Body of pancreas (tissue), 4 donors: Measurements from ENCODE around the gene MREG. TPM values are rescaled to one million over a fixed set of nuclear protein-coding genes. Genes with fewer than 3 reads are reported as not detected.

Experiments used
- ATAC-seq: fragments of 150-250 bp; one replicate; pipeline ENCODE4 v1.9.1; 2016
- DNase-seq, 4 donors: peaks; one replicate each; pipeline ENCODE4 v3.0.0-alpha.2; 2019
- H3K27ac ChIP-seq, 4 donors: fragments of 200-600 bp; sonication (generic); 1 replicate in 3 of 4; 2 replicates in 1 of 4; pipeline versions ENCODE4 v1.5.1 to v1.6.1; 2016 to 2019; ENCODE audit warnings: mild to moderate bottlenecking in 1 of 4, mixed read lengths in 1 of 4, moderate library complexity in 1 of 4
- H3K27me3 ChIP-seq, 2 donors: fragments of 200-600 bp; sonication (generic); one replicate each; pipeline ENCODE4 v1.6.0; 2016; ENCODE audit warnings: mild to moderate bottlenecking in 1 of 2
- H3K36me3 ChIP-seq, 2 donors: fragments of 200-600 bp; sonication (generic); replicated peaks in 1 of 2; 2 replicates each; pipeline ENCODE4 v1.5.1; 2016; ENCODE audit warnings: low read depth in 2 of 2; ENCODE audit not compliant: insufficient read depth in 1 of 2
- H3K4me1 ChIP-seq: fragments of 200-600 bp; sonication (generic); one replicate; pipeline ENCODE4 v1.6.0; 2016
- H3K4me3 ChIP-seq, 2 donors: fragments of 200-600 bp; sonication (generic); 1 replicate in 1 of 2; 2 replicates in 1 of 2; pipeline ENCODE4 v1.5.1; 2016 to 2019
- H3K9me3 ChIP-seq, 3 donors: fragments of 200-600 bp; sonication (generic); 1 replicate in 2 of 3; 2 replicates in 1 of 3; pipeline ENCODE4 v1.5.1; 2016
- CTCF ChIP-seq, 7 experiments: fragments of 450-650 bp in 4 of 7; fragments of 200-600 bp in 3 of 7; sonication (generic) in 3 of 7; IDR thresholded peaks; one replicate each; pipeline ENCODE4 v1.5.1; 2016 to 2019; ENCODE audit warnings: antibody characterized with exemption in 7 of 7
- POLR2A ChIP-seq, 3 donors: fragments of 450-650 bp; IDR thresholded peaks; one replicate each; pipeline ENCODE4 v1.6.1; 2016; ENCODE audit warnings: antibody characterized with exemption in 3 of 3, mild to moderate bottlenecking in 2 of 3
- WGBS, 2 donors: methylation state at CpG; one replicate each; pipeline ENCODE4 v1.1.5; 2017; 5-methylcytosine and 5-hydroxymethylcytosine counted together
- intact Hi-C: fragments of 100-400 bp; cut with DNase I; formaldehyde crosslinking; loops from one replicate; pipeline ENCODE4 v1.15.1; 2023
- total RNA-seq, 2 donors: library from RNA; depleted of rRNA; stranded (reverse); fragments of >200 nt; gene quantifications; one replicate each; pipeline ENCODE4 v1.1.0, GENCODE V29; 2016

Gene MREG
- total RNA-seq, 2 donors from 2014 or later = 3.6 TPM

GRCh38 chr2:216033403-216033802 lies 20.1 kb upstream of the MREG start:
- no peaks in the 10 kb centered on the region for H3K27me3 ChIP-seq
- H3K4me3 ChIP-seq = no peak overlapping the region
- H3K9me3 ChIP-seq = no peaks in the 10 kb centered on the region
- no peaks in the 10 kb centered on the region for H3K36me3 ChIP-seq
- H3K4me1 ChIP-seq = no peaks in the 10 kb centered on the region
- ATAC-seq = no peak
- 94 to 95% methylated on average over 3 of the region's 3 CpGs for WGBS, 2 donors
- TF ChIP-seq CTCF (IDR thresholded peaks at IDR 0.05) (no peak), POLR2A (IDR thresholded peaks at IDR 0.05) (no peak)
- H3K27ac ChIP-seq = no peak overlapping the region
- intact Hi-C loops = no loop called here
- no peak for DNase-seq

DNA sequence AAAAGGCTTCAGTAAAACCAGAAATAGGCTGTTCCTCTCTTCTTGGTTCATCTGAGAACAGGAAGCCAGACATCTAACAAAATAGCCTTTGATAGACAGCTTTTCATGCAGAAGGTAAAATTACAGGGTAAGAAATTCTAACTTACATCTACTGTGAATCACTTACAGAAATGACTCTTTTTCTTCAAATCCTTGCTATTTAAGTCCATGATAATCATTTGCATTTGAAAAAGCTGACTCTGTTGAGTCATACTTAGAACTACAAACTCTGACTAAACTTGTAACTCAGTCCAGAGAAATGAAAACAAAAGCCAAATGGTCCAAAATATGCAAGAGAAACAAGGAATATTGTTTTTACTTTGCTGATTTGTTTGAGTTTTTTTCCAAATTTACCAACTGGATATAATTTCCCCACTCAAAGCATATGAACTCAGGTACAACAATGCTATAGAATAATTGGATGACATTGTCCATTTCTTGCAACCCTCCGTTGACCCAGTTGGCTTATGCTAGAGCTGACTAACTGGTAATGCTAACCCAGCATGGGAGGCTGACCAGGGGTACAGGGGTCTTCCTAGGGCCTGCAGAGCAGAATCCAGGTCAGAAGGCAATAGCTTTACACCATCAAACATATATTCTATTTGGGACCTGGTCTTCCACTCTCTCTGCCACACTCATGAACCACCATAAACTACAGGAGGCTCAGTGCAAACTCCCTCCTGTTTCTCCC lies 18.8 kb upstream of the MREG start:
- Histone ChIP-seq H3K36me3 (no peaks in the 10 kb centered on the region), H3K27me3 (no peaks in the 10 kb centered on the region), H3K9me3 (no peaks in the 10 kb centered on the region), H3K4me3 (no peak overlapping the region), H3K27ac (no peak overlapping the region), H3K4me1 (no peaks in the 10 kb centered on the region)
- ATAC-seq = no peak
- WGBS, 2 donors = 87 to 100% methylated on average over 1 of the region's 1 CpG
- intact Hi-C loops = no loop called here
- DNase-seq = no peak
- TF ChIP-seq CTCF (IDR thresholded peaks at IDR 0.05) (no peak), POLR2A (IDR thresholded peaks at IDR 0.05) (no peak)

DNA sequence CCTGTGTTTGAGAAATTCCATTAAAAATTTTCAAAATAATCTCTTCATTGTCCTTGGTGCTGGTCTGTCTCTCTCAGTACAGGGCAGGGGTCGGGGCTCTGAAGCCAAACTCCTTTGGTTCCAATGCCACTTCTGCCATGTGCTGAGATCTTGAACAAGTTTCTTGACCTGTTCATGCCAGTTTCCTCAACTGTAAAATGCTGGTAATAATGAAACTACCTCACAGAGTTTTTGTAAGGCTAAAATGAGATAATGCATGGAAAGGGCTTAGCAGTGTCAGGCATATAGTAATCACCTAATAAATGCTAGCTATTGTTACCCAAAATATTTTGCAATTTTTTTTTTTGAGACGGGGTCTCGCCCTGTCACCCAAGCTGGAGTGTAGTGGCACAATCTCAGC lies 16.9 kb upstream of the MREG start:
- WGBS, 2 donors = 97 to 99% methylated on average over 3 of the region's 3 CpGs
- DNase-seq = no peak
- TF ChIP-seq POLR2A (IDR thresholded peaks at IDR 0.05) = no peak
- TF ChIP-seq CTCF (IDR thresholded peaks at IDR 0.05) = no peak
- no peaks in the 10 kb centered on the region for H3K36me3 ChIP-seq
- H3K9me3 ChIP-seq = no peaks in the 10 kb centered on the region
- no peaks in the 10 kb centered on the region for H3K27me3 ChIP-seq
- ATAC-seq = no peak
- no peaks in the 10 kb centered on the region for H3K4me1 ChIP-seq
- H3K27ac ChIP-seq = no peak overlapping the region
- intact Hi-C loops = no loop called here
- no peak overlapping the region for H3K4me3 ChIP-seq

GRCh38 chr2:216029416-216030129 lies 16.2 kb upstream of the MREG start:
- Histone ChIP-seq H3K27ac (no peak overlapping the region), H3K36me3 (no peaks in the 10 kb centered on the region), H3K4me3 (no peak overlapping the region), H3K9me3 (no peaks in the 10 kb centered on the region), H3K27me3 (no peaks in the 10 kb centered on the region), H3K4me1 (no peaks in the 10 kb centered on the region)
- no peak for ATAC-seq
- no peak for TF ChIP-seq CTCF (IDR thresholded peaks at IDR 0.05)
- TF ChIP-seq POLR2A (IDR thresholded peaks at IDR 0.05) = no peak
- no peak for DNase-seq
- WGBS, 2 donors = 85 to 88% methylated on average over 7 of the region's 7 CpGs
- intact Hi-C loops = no loop called here
